ENCODE measurements around the gene ALDH3A2.
A peak's percentile ranks its signal among the peaks of the same experiment; 100 is the strongest.

The ALDH3A2 gene

GRCh38 chr17:19717031-19717360, 68.4 kb downstream of the ALDH3A2 start:
- no peak for DNase-seq

GRCh38 chr17:19717411-19717908, 68.9 kb downstream of the ALDH3A2 start:
- no peak for DNase-seq

- no peak for DNase-seq
Measured at GRCh38 chr17:19718041-19718612, 69.6 kb downstream of the ALDH3A2 start.

- DNase-seq: no peak
Measured at GRCh38 chr17:19718613-19719354, 70.2 kb downstream of the ALDH3A2 start.

- DNase-seq: no peak
Measured at GRCh38 chr17:19719355-19720209, 71.0 kb downstream of the ALDH3A2 start.

- no peak for DNase-seq
Measured at GRCh38 chr17:19720210-19720475, 71.6 kb downstream of the ALDH3A2 start.

- DNase-seq: no peak
Measured at GRCh38 chr17:19720631-19721426, 72.3 kb downstream of the ALDH3A2 start.

GRCh38 chr17:19723964-19724363, 75.4 kb downstream of the ALDH3A2 start:
- DNase-seq: no peak

- peak; percentile 73 for DNase-seq
Measured at GRCh38 chr17:19724501-19725420, 76.2 kb downstream of the ALDH3A2 start.

GRCh38 chr17:19725486-19725885, 76.9 kb downstream of the ALDH3A2 start:
- DNase-seq: no peak

GRCh38 chr17:19726631-19727376, 78.3 kb downstream of the ALDH3A2 start:
- DNase-seq: no peak

Measured in stimulated activated CD4-positive, alpha-beta T cell treated with anti-CD3 and anti-CD28 coated beads, Interleukin-15, amount 100 ng/mL, for 24 hours (primary cell).